Gastroesophageal sphincter (tissue), 3 donors: ENCODE data around the gene ZBTB11.

ENCODE experiments used
- CTCF ChIP-seq, 4 experiments: fragments of 200-600 bp in 2 of 4; fragments of 450-650 bp in 2 of 4; sonication (generic) in 1 of 4; IDR thresholded peaks; one replicate each; pipeline ENCODE4 v1.5.1; 2017 to 2019; ENCODE audit warnings: antibody characterized with exemption in 4 of 4, mild to moderate bottlenecking in 2 of 4, moderate library complexity in 2 of 4
- EP300 ChIP-seq: sonication (generic); formaldehyde crosslinking; IDR thresholded peaks from one replicate; pipeline ENCODE4 v1.6.1; 2017; ENCODE audit warnings: antibody characterized with exemption, mild to moderate bottlenecking
- POLR2A ChIP-seq, 2 donors: fragments of 450-650 bp; IDR thresholded peaks; one replicate each; pipeline ENCODE4 v1.6.1; 2017; ENCODE audit warnings: antibody characterized with exemption in 2 of 2, mild to moderate bottlenecking in 2 of 2, moderate library complexity in 1 of 2

GRCh38 chr3:101703169-101703568 lies 26.2 kb upstream of the ZBTB11 start:
- TF ChIP-seq CTCF (IDR thresholded peaks at IDR 0.05) (no peak), EP300 (no peak), POLR2A (IDR thresholded peaks at IDR 0.05) (no peak)
